Uterus (tissue), 4 donors: ENCODE data around the gene SSBP2. TPM values are rescaled to one million over a fixed set of nuclear protein-coding genes. Genes with fewer than 3 reads are reported as not detected.

Source experiments
- DNase-seq, 2 donors: peaks; one replicate each; pipeline ENCODE4 v3.0.0-alpha.2; 2019 to 2020
- H3K27ac ChIP-seq, 2 donors: fragments of 200-600 bp; sonication (generic); 1 replicate in 1 of 2; 2 replicates in 1 of 2; pipeline ENCODE4 v1.5.1; 2016 to 2018
- H3K27me3 ChIP-seq, 2 donors: fragments of 200-600 bp; sonication (generic); one replicate each; pipeline ENCODE4 v1.5.1; 2018 to 2019; ENCODE audit warnings: control low read depth in 1 of 2
- H3K36me3 ChIP-seq, 2 donors: fragments of 200-600 bp; sonication (generic); one replicate each; pipeline ENCODE4 v1.5.1; 2019; ENCODE audit warnings: control low read depth in 1 of 2
- H3K4me1 ChIP-seq, 2 donors: fragments of 200-600 bp; sonication (generic); one replicate each; pipeline ENCODE4 v1.5.1; 2018 to 2019; ENCODE audit warnings: control low read depth in 1 of 2
- H3K4me3 ChIP-seq, 2 donors: fragments of 200-600 bp; sonication (generic); 1 replicate in 1 of 2; 2 replicates in 1 of 2; pipeline ENCODE4 v1.5.1; 2018 to 2019; ENCODE audit warnings: mild to moderate bottlenecking in 1 of 2
- H3K9me3 ChIP-seq, 2 donors: fragments of 200-600 bp; sonication (generic); one replicate each; pipeline ENCODE4 v1.5.1; 2019; ENCODE audit warnings: control low read depth in 1 of 2
- POLR2A ChIP-seq, 2 donors: fragments of 450-650 bp; IDR thresholded peaks; one replicate each; pipeline ENCODE4 v1.6.1; 2016; ENCODE audit warnings: antibody characterized with exemption in 2 of 2, mild to moderate bottlenecking in 1 of 2, moderate library complexity in 1 of 2
- intact Hi-C: fragments of 100-400 bp; cut with DNase I; formaldehyde crosslinking; loops from one replicate; pipeline ENCODE4 v1.15.1; 2023; ENCODE audit warnings: low total_unique reads
- total RNA-seq, 4 donors: library from RNA; depleted of rRNA in 3 of 4; stranded (reverse); fragments of >200 nt in 3 of 4; gene quantifications; one replicate each; pipeline versions ENCODE4 v1.1.0 to v1.2.4, GENCODE V29; 2014 to 2023
- TF ChIP-seq, protein P1 (sequence below), 4 experiments: fragments of 200-600 bp in 2 of 4; fragments of 450-650 bp in 2 of 4; sonication (generic) in 2 of 4; IDR thresholded peaks; one replicate each; pipeline ENCODE4 v1.5.1; 2016 to 2019; ENCODE audit warnings: antibody characterized with exemption in 4 of 4, mild to moderate bottlenecking in 2 of 4, moderate library complexity in 1 of 4
- donor health status: DM: yes; HTN: yes; CAD: no.

Gene SSBP2
- total RNA-seq, 4 donors from 2014 or later: 22.0 to 204 (median 90.9) TPM

DNA sequence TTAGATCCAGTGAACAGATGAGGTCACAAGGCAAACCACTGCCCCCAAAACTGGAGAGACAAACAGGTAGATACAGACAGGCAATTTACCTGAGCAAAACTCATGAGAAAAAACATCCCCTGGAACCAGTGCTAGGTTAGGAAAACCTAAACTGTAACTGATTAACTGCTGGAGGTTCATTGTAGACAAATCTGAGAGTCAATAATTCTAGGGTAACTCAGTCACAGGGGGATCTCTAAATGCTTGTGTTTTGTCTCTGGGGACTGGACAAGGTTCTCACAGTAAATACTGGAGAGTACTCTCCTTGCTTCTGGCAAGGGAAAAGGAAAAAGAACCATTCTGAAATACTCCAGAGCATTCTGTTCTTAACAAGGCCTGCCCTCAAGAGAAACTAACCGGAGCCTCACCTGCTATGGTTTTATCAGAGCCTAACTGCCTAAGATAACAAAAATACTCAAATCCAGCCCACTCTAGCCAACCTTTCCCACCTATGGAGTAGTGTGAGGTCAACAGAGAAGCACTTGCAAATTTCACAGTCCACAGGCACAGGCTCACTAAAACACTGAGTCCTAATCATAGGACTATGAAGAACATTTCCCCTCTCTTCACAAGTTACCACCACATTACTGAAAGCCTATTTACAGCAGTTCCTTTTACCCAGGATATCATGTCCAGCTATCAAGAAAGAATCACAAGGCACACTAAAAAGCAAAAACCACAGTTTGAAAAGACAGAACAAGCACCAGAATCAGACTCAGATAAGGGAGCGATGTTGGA is 217.1 kb downstream of the SSBP2 start:
- no peaks in the 10 kb centered on the region for H3K36me3 ChIP-seq
- no peak overlapping the region for H3K4me3 ChIP-seq
- H3K27ac ChIP-seq: no peak overlapping the region
- no peaks in the 10 kb centered on the region for H3K27me3 ChIP-seq
- no peaks in the 10 kb centered on the region for H3K4me1 ChIP-seq
- TF ChIP-seq POLR2A (IDR thresholded peaks at IDR 0.05): no peak
- TF ChIP-seq, protein P1, sequence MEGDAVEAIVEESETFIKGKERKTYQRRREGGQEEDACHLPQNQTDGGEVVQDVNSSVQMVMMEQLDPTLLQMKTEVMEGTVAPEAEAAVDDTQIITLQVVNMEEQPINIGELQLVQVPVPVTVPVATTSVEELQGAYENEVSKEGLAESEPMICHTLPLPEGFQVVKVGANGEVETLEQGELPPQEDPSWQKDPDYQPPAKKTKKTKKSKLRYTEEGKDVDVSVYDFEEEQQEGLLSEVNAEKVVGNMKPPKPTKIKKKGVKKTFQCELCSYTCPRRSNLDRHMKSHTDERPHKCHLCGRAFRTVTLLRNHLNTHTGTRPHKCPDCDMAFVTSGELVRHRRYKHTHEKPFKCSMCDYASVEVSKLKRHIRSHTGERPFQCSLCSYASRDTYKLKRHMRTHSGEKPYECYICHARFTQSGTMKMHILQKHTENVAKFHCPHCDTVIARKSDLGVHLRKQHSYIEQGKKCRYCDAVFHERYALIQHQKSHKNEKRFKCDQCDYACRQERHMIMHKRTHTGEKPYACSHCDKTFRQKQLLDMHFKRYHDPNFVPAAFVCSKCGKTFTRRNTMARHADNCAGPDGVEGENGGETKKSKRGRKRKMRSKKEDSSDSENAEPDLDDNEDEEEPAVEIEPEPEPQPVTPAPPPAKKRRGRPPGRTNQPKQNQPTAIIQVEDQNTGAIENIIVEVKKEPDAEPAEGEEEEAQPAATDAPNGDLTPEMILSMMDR (IDR thresholded peaks at IDR 0.05): no peak
- no peaks in the 10 kb centered on the region for H3K9me3 ChIP-seq
- intact Hi-C loops: no loop called here
- DNase-seq: no peak

DNA sequence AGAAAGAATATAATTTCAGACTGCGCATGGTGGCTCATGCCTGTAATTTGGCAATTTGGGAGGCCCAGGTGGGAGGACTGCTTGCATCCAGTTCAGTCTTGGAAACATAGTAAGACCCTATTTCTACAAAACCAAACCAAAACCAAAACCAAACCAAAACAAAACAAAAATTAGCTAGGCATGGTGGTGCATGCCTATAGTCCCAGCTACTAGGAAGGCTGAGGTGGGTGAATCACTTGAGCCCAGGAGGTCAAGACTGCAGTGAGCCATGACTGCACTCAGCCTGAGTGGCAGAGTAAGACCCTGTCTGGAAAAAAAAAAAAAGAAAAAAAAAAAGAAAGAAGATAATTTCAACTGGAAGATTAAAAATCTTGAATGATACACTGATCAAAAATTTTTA is 220.0 kb downstream of the SSBP2 start:
- Histone ChIP-seq H3K9me3 (no peaks in the 10 kb centered on the region), H3K4me3 (no peak overlapping the region), H3K36me3 (no peaks in the 10 kb centered on the region), H3K4me1 (no peaks in the 10 kb centered on the region), H3K27me3 (no peaks in the 10 kb centered on the region), H3K27ac (no peak overlapping the region)
- TF ChIP-seq, protein P1 (IDR thresholded peaks at IDR 0.05): no peak
- TF ChIP-seq POLR2A (IDR thresholded peaks at IDR 0.05): no peak
- intact Hi-C loops: no loop called here
- no peak for DNase-seq

DNA sequence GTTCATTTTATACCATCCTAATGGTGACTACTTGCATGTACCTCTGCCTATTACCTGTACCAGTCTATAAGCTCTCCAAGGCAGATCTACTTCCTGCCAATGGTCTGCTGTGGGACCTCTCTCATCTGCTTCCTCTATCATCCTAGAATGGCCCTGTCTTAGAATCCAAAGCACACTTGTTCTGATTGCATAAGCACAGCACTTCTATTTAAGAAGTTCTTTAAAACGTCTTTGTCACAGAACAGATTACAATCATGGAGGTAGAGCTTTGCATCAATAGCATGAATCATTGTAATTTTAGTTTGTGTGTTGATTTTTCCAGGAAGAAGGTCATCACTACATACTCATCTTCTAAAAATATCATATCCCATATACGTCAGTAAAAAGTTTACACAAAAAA is 225.2 kb downstream of the SSBP2 start:
- Histone ChIP-seq H3K4me3 (no peak overlapping the region), H3K9me3 (no peaks in the 10 kb centered on the region), H3K27me3 (no peaks in the 10 kb centered on the region), H3K27ac (no peak overlapping the region), H3K36me3 (no peaks in the 10 kb centered on the region), H3K4me1 (no peaks in the 10 kb centered on the region)
- DNase-seq: no peak
- TF ChIP-seq, protein P1 (IDR thresholded peaks at IDR 0.05): no peak
- TF ChIP-seq POLR2A (IDR thresholded peaks at IDR 0.05): no peak
- intact Hi-C loops: no loop called here

DNA sequence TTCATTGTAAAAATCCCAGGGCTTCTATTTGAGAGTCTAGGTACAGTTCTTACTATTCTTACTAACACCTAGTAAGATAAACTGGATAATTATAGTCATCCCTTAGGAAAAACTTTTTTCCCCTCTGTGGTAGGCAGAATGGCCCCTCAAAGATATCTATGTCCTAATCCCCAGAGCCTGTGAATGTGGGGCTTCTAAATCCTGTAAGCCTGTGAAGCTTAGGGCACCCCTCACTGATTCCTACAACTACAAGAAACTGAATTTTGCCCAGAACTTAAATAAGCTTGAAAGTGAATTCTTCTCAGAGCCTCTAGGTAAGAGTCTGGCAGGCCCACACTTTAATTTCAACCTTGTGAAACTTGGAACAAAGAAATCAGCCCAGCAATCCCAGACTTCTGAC is 226.9 kb downstream of the SSBP2 start:
- Histone ChIP-seq H3K4me1 (no peaks in the 10 kb centered on the region), H3K36me3 (no peaks in the 10 kb centered on the region), H3K9me3 (no peaks in the 10 kb centered on the region), H3K27me3 (no peaks in the 10 kb centered on the region), H3K4me3 (no peak overlapping the region), H3K27ac (no peak overlapping the region)
- TF ChIP-seq, protein P1 (IDR thresholded peaks at IDR 0.05): no peak
- no peak for TF ChIP-seq POLR2A (IDR thresholded peaks at IDR 0.05)
- no peak for DNase-seq
- intact Hi-C loops: no loop called here

DNA sequence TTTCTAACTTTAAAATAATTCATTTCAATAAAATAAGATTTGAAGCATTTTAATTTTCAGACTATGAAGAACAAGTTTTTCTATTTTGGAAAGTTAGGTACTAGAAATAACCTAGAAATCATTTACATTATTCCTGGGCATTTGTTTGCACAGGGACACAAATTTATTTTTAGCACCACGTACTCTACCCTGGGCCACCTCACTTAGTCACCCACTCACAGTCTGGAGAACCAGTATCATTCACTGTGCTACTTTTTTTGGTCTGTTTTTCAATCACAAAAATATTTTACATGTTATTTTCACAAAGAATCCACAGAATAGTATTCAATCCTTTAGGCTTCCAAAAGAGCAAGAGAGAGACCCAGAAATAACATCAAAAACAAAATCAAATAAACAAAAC is 228.3 kb downstream of the SSBP2 start:
- H3K27me3 ChIP-seq: no peaks in the 10 kb centered on the region
- no peak for DNase-seq
- intact Hi-C loops: no loop called here
- no peaks in the 10 kb centered on the region for H3K36me3 ChIP-seq
- no peaks in the 10 kb centered on the region for H3K9me3 ChIP-seq
- no peak overlapping the region for H3K27ac ChIP-seq
- no peaks in the 10 kb centered on the region for H3K4me1 ChIP-seq
- no peak overlapping the region for H3K4me3 ChIP-seq
- TF ChIP-seq, protein P1 (IDR thresholded peaks at IDR 0.05): no peak
- TF ChIP-seq POLR2A (IDR thresholded peaks at IDR 0.05): no peak
